ENCODE data around the gene SLC4A8. TPM values are rescaled to one million over a fixed set of nuclear protein-coding genes. Genes with fewer than 3 reads are reported as not detected.

SLC4A8 gene
- total RNA-seq, 1 experiment from 2014 or later, result 4.2 TPM

DNA sequence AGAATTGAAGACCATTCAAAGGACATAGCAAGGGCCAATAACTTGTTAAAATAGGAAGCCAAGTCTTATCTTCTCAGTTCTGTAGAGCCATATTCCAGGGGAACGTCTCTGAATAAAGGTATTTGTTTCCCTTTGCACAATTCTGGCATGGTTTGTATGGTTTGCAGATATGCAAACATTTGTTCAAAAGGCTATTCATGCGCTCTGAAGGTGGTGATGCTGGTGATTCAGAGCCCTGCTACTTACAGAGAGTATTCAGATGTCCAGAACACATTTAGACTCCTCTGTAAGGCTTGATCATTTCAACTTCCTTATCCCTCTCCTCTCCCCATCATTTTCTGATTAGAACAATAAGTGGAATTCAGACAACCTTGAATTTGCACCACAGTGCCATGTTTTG lies 35.9 kb downstream of the SLC4A8 start:
- Histone ChIP-seq H3K79me2 (ENCODE audit: low read length) (no peaks in the 10 kb centered on the region), H3F3A (ENCODE audit: low read length, unreplicated experiment) (no peaks in the 10 kb centered on the region), H3K4me1 (ENCODE audit: insufficient read depth, low read length) (no peaks in the 10 kb centered on the region), H2AFZ (ENCODE audit: low read length) (no peak overlapping the region), H4K20me1 (ENCODE audit: low read length) (no peaks in the 10 kb centered on the region), H3K27ac (ENCODE audit: low read length) (no peak overlapping the region), H3K4me2 (ENCODE audit: low read length) (no peak overlapping the region), H3K9ac (ENCODE audit: low read length) (no peak overlapping the region), H3K9me3 (ENCODE audit: low read length) (no peaks in the 10 kb centered on the region), H3K27me3 (ENCODE audit: low read length) (no peaks in the 10 kb centered on the region), H3K4me3 (ENCODE audit: low read length) (no peak overlapping the region), H3K9me2 (replicated peaks; ENCODE audit: low read length) (no peaks in the 10 kb centered on the region), H3K36me3 (ENCODE audit: low read depth, low read length) (no peaks in the 10 kb centered on the region; the same call in 1 of the 2 replicates)
- ChIA-PET POLR2A (ENCODE audit: unreplicated experiment) (no interaction called here), CTCF (no interaction called here)
- intact Hi-C loops (cut with micrococcal nuclease), result no loop called here
- TF ChIP-seq, protein P1, sequence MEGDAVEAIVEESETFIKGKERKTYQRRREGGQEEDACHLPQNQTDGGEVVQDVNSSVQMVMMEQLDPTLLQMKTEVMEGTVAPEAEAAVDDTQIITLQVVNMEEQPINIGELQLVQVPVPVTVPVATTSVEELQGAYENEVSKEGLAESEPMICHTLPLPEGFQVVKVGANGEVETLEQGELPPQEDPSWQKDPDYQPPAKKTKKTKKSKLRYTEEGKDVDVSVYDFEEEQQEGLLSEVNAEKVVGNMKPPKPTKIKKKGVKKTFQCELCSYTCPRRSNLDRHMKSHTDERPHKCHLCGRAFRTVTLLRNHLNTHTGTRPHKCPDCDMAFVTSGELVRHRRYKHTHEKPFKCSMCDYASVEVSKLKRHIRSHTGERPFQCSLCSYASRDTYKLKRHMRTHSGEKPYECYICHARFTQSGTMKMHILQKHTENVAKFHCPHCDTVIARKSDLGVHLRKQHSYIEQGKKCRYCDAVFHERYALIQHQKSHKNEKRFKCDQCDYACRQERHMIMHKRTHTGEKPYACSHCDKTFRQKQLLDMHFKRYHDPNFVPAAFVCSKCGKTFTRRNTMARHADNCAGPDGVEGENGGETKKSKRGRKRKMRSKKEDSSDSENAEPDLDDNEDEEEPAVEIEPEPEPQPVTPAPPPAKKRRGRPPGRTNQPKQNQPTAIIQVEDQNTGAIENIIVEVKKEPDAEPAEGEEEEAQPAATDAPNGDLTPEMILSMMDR (conservative IDR thresholded peaks at IDR 0.05; ENCODE audit: low read depth, low read length), result no peak
- TF ChIP-seq EZH2phosphoT487 (IDR thresholded peaks at IDR 0.05; ENCODE audit: borderline replicate concordance, low read length) (no peak), EZH2 (IDR thresholded peaks at IDR 0.05; ENCODE audit: low read length, unreplicated experiment) (no peak)
- DNase-seq (peak; percentile 36), ATAC-seq (peak; percentile 98)
- no TSS peak for BruUV-seq (replicated peaks)

DNA sequence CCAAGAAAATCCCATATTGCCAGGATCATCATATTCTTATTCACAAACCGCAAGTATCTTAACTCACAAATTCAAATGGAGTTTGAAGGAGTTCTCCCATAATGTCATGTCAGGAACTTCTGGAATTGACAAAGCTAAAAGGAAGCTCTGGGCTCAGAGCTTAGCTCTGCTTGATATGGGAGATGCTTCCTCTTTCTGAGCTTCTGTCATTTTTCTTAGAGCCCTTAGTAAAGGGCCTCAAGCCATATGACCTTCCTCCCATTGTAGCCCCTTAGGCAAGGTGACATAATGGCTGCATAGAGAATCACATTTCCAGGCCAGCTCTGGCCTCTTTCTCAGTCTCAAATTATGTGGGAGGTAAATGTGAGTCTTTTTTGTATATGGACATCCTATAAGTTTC lies 40.9 kb downstream of the SLC4A8 start:
- ATAC-seq (no peak), DNase-seq (no peak)
- Histone ChIP-seq H3K79me2 (ENCODE audit: low read length) (no peaks in the 10 kb centered on the region), H4K20me1 (ENCODE audit: low read length) (no peaks in the 10 kb centered on the region), H3K27me3 (ENCODE audit: low read length) (no peaks in the 10 kb centered on the region), H3K4me1 (ENCODE audit: insufficient read depth, low read length) (no peaks in the 10 kb centered on the region), H3K9me2 (replicated peaks; ENCODE audit: low read length) (no peaks in the 10 kb centered on the region), H3K36me3 (ENCODE audit: low read depth, low read length) (no peaks in the 10 kb centered on the region; the same call in 1 of the 2 replicates), H3K4me2 (ENCODE audit: low read length) (no peak overlapping the region), H2AFZ (ENCODE audit: low read length) (no peak overlapping the region), H3K9ac (ENCODE audit: low read length) (no peak overlapping the region), H3F3A (ENCODE audit: low read length, unreplicated experiment) (no peaks in the 10 kb centered on the region), H3K27ac (ENCODE audit: low read length) (no peak overlapping the region), H3K4me3 (ENCODE audit: low read length) (no peak overlapping the region), H3K9me3 (ENCODE audit: low read length) (no peaks in the 10 kb centered on the region)
- intact Hi-C loops (cut with micrococcal nuclease), result no loop called here
- TF ChIP-seq, protein P1 (conservative IDR thresholded peaks at IDR 0.05; ENCODE audit: low read depth, low read length), result no peak
- TF ChIP-seq EZH2phosphoT487 (IDR thresholded peaks at IDR 0.05; ENCODE audit: borderline replicate concordance, low read length), result no peak
- BruUV-seq (replicated peaks), result no TSS peak
- CTCF ChIA-PET, result no interaction called here
- POLR2A ChIA-PET (ENCODE audit: unreplicated experiment), result no interaction called here

DNA sequence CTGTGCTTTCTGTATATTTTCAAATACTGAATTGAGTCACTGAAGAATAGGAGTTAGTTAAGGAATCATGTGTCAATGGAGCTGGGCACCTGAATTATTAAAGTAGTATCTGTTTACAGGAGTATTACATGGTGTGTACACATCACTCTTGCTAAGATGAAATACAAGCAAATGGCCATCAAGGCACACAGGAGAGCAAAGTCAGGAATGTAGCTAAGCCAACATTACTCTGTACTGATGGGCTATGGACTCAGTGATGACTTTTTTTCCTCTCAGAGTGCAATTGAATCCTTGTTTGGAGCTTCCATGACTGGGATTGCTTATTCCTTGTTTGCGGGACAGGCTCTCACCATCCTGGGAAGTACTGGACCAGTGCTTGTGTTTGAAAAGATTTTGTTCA lies 45.5 kb downstream of the SLC4A8 start:
- no peaks in the 10 kb centered on the region for H3K79me2 ChIP-seq (ENCODE audit: low read length)
- no peaks in the 10 kb centered on the region for H3K36me3 ChIP-seq (ENCODE audit: low read depth, low read length)
- H3K27ac ChIP-seq (ENCODE audit: low read length), result no peak overlapping the region
- H3K4me1 ChIP-seq (ENCODE audit: insufficient read depth, low read length), result no peaks in the 10 kb centered on the region
- TF ChIP-seq EZH2phosphoT487 (IDR thresholded peaks at IDR 0.05; ENCODE audit: borderline replicate concordance, low read length), result no peak
- TF ChIP-seq EZH2 (IDR thresholded peaks at IDR 0.05; ENCODE audit: low read length, unreplicated experiment), result no peak
- TF ChIP-seq, protein P1 (conservative IDR thresholded peaks at IDR 0.05; ENCODE audit: low read depth, low read length), result no peak
- intact Hi-C loops (cut with micrococcal nuclease), result no loop called here
- H3K4me2 ChIP-seq (ENCODE audit: low read length), result no peak overlapping the region
- ChIA-PET CTCF (no interaction called here), POLR2A (ENCODE audit: unreplicated experiment) (no interaction called here)
- no TSS peak for BruUV-seq (replicated peaks)
- H3K27me3 ChIP-seq (ENCODE audit: low read length), result no peaks in the 10 kb centered on the region
- no peaks in the 10 kb centered on the region for H3F3A ChIP-seq (ENCODE audit: low read length, unreplicated experiment)
- H3K9me2 ChIP-seq (replicated peaks; ENCODE audit: low read length), result no peaks in the 10 kb centered on the region
- H3K9ac ChIP-seq (ENCODE audit: low read length), result no peak overlapping the region
- no peak overlapping the region for H3K4me3 ChIP-seq (ENCODE audit: low read length)
- no peak for DNase-seq
- H3K9me3 ChIP-seq (ENCODE audit: low read length), result no peaks in the 10 kb centered on the region
- no peaks in the 10 kb centered on the region for H4K20me1 ChIP-seq (ENCODE audit: low read length)
- ATAC-seq, result no peak
- no peak overlapping the region for H2AFZ ChIP-seq (ENCODE audit: low read length)
